Measurements from ENCODE around the gene SLC25A23. TPM values are rescaled to one million over a fixed set of nuclear protein-coding genes. Genes with fewer than 3 reads are reported as not detected.
"Not testable (repeated sequence)": the region's sequence is repeated elsewhere in the genome, so short reads cannot be mapped to it uniquely, and the experiment has no call there.

Gene SLC25A23
- total RNA-seq, 1 donor: 5.9 TPM

- Histone ChIP-seq H3K4me1 (ENCODE audit: insufficient read depth, low read length) (no peaks in the 10 kb centered on the region), H3K27me3 (ENCODE audit: insufficient read depth, low read length) (no peaks in the 10 kb centered on the region), H3K4me3 (ENCODE audit: low read length) (no peak overlapping the region), H3K9me3 (ENCODE audit: low read depth, low read length) (no peaks in the 10 kb centered on the region)
These were observed 45.6 kb downstream of the SLC25A23 start for GRCh38 chr19:6413721-6414643.

GRCh38 chr19:6413291-6413690 lies 46.3 kb downstream of the SLC25A23 start:
- Histone ChIP-seq H3K4me1 (ENCODE audit: insufficient read depth, low read length) (no peaks in the 10 kb centered on the region), H3K27me3 (ENCODE audit: insufficient read depth, low read length) (no peaks in the 10 kb centered on the region), H3K9me3 (ENCODE audit: low read depth, low read length) (no peaks in the 10 kb centered on the region), H3K4me3 (ENCODE audit: low read length) (no peak overlapping the region)

- no peak overlapping the region for H3K4me3 ChIP-seq (ENCODE audit: low read length)
- no peaks in the 10 kb centered on the region for H3K4me1 ChIP-seq (ENCODE audit: insufficient read depth, low read length)
- no peaks in the 10 kb centered on the region for H3K27me3 ChIP-seq (ENCODE audit: insufficient read depth, low read length)
- H3K9me3 ChIP-seq (ENCODE audit: low read depth, low read length): no peaks in the 10 kb centered on the region
These were observed 47.0 kb downstream of the SLC25A23 start for GRCh38 chr19:6412447-6413091.

GRCh38 chr19:6412061-6412446 lies 47.5 kb downstream of the SLC25A23 start:
- Histone ChIP-seq H3K9me3 (ENCODE audit: low read depth, low read length) (no peaks in the 10 kb centered on the region), H3K4me3 (ENCODE audit: low read length) (no peak overlapping the region), H3K4me1 (ENCODE audit: insufficient read depth, low read length) (no peaks in the 10 kb centered on the region), H3K27me3 (ENCODE audit: insufficient read depth, low read length) (no peaks in the 10 kb centered on the region)

GRCh38 chr19:6409346-6409745 lies 50.2 kb downstream of the SLC25A23 start:
- H3K27me3 ChIP-seq (ENCODE audit: insufficient read depth, low read length): no peaks in the 10 kb centered on the region
- H3K4me3 ChIP-seq (ENCODE audit: low read length): no peak overlapping the region
- H3K9me3 ChIP-seq (ENCODE audit: low read depth, low read length): no peaks in the 10 kb centered on the region
- H3K4me1 ChIP-seq (ENCODE audit: insufficient read depth, low read length): no peaks in the 10 kb centered on the region

GRCh38 chr19:6406401-6406800 lies 53.2 kb downstream of the SLC25A23 start:
- Histone ChIP-seq H3K9me3 (ENCODE audit: low read depth, low read length) (no peaks in the 10 kb centered on the region), H3K27me3 (ENCODE audit: insufficient read depth, low read length) (no peaks in the 10 kb centered on the region), H3K4me3 (ENCODE audit: low read length) (no peak overlapping the region), H3K4me1 (ENCODE audit: insufficient read depth, low read length) (no peaks in the 10 kb centered on the region)

GRCh38 chr19:6402837-6403608 lies 56.6 kb downstream of the SLC25A23 start:
- Histone ChIP-seq H3K4me1 (ENCODE audit: insufficient read depth, low read length) (no peaks in the 10 kb centered on the region), H3K27me3 (ENCODE audit: insufficient read depth, low read length) (no peaks in the 10 kb centered on the region), H3K4me3 (ENCODE audit: low read length) (no peak overlapping the region), H3K9me3 (ENCODE audit: low read depth, low read length) (no peaks in the 10 kb centered on the region)

GRCh38 chr19:6402058-6402457 lies 57.5 kb downstream of the SLC25A23 start:
- no peaks in the 10 kb centered on the region for H3K27me3 ChIP-seq (ENCODE audit: insufficient read depth, low read length)
- H3K4me3 ChIP-seq (ENCODE audit: low read length): no peak overlapping the region
- no peaks in the 10 kb centered on the region for H3K4me1 ChIP-seq (ENCODE audit: insufficient read depth, low read length)
- H3K9me3 ChIP-seq (ENCODE audit: low read depth, low read length): no peaks in the 10 kb centered on the region

GRCh38 chr19:6400062-6400944 lies 59.3 kb downstream of the SLC25A23 start:
- H3K4me3 ChIP-seq (ENCODE audit: low read length); H3K4me1 ChIP-seq (ENCODE audit: insufficient read depth, low read length); H3K27me3 ChIP-seq (ENCODE audit: insufficient read depth, low read length); H3K9me3 ChIP-seq (ENCODE audit: low read depth, low read length): not testable (repeated sequence)

- H3K9me3 ChIP-seq (ENCODE audit: low read depth, low read length): no peaks in the 10 kb centered on the region
- H3K4me1 ChIP-seq (ENCODE audit: insufficient read depth, low read length): peaks cover 19% of the 10 kb centered on the region
- no peak overlapping the region for H3K4me3 ChIP-seq (ENCODE audit: low read length)
- no peaks in the 10 kb centered on the region for H3K27me3 ChIP-seq (ENCODE audit: insufficient read depth, low read length)
These were observed 63.3 kb downstream of the SLC25A23 start for GRCh38 chr19:6396305-6396704.

GRCh38 chr19:6394831-6395230 lies 64.8 kb downstream of the SLC25A23 start:
- peaks cover 19% of the 10 kb centered on the region for H3K4me1 ChIP-seq (ENCODE audit: insufficient read depth, low read length)
- no peaks in the 10 kb centered on the region for H3K27me3 ChIP-seq (ENCODE audit: insufficient read depth, low read length)
- H3K4me3 ChIP-seq (ENCODE audit: low read length): no peak overlapping the region
- no peaks in the 10 kb centered on the region for H3K9me3 ChIP-seq (ENCODE audit: low read depth, low read length)

GRCh38 chr19:6393983-6394412 lies 65.6 kb downstream of the SLC25A23 start:
- no peaks in the 10 kb centered on the region for H3K9me3 ChIP-seq (ENCODE audit: low read depth, low read length)

GRCh38 chr19:6393074-6393982 lies 66.3 kb downstream of the SLC25A23 start, which contains the start of gene GTF2F1:
Gene GTF2F1 (minus strand): TSS chr19:6393164. CDS start chr19:6392995, 169 bp downstream.
- H3K4me1 ChIP-seq (ENCODE audit: insufficient read depth, low read length): peaks cover 19% of the 10 kb centered on the region
- H3K9me3 ChIP-seq (ENCODE audit: low read depth, low read length): no peaks in the 10 kb centered on the region
- no peaks in the 10 kb centered on the region for H3K27me3 ChIP-seq (ENCODE audit: insufficient read depth, low read length)
- peak within 1 kb of the TSS; percentile 88 for H3K4me3 ChIP-seq (ENCODE audit: low read length)

More at GRCh38 chr19:6393983-6394412, 65.6 kb downstream of the SLC25A23 start:
- peaks cover 19% of the 10 kb centered on the region for H3K4me1 ChIP-seq (ENCODE audit: insufficient read depth, low read length)
- H3K4me3 ChIP-seq (ENCODE audit: low read length): peak overlapping the region; percentile 88
- no peaks in the 10 kb centered on the region for H3K27me3 ChIP-seq (ENCODE audit: insufficient read depth, low read length)
